ENCODE measurements around the gene SLC25A21.

- TF ChIP-seq TCF12 (IDR thresholded peaks at IDR 0.05; ENCODE audit: low read depth) (no peak), TEAD4 (IDR thresholded peaks at IDR 0.05) (no peak), TAF1 (IDR thresholded peaks at IDR 0.05; ENCODE audit: low read depth) (no peak)
Observed at GRCh38 chr14:36948157-36948859, 224.1 kb downstream of the SLC25A21 start.
